Measurements from ENCODE around the gene PRTG.

Gene PRTG

GRCh38 chr15:55587321-55588069 lies 155.5 kb downstream of the PRTG start:
- H3K9me3 ChIP-seq (ENCODE audit: low read length), result no peaks in the 10 kb centered on the region
- H3K4me1 ChIP-seq (ENCODE audit: insufficient read depth, low read length), result peaks cover 14% of the 10 kb centered on the region
- H3K4me3 ChIP-seq (ENCODE audit: low read depth in 1 of 2, low read length in 2 of 2), result peak overlapping the region; percentile 56 to 60
- peak overlapping the region; percentile 60 for H3K27ac ChIP-seq (ENCODE audit: low read depth, low read length)
- no peaks in the 10 kb centered on the region for H3K27me3 ChIP-seq (ENCODE audit: control insufficient read depth in 1 of 2, insufficient read depth in 2 of 2, low read length in 2 of 2)
- H3K36me3 ChIP-seq (ENCODE audit: insufficient read depth, low read length), result no peaks in the 10 kb centered on the region
- no peak overlapping the region for H3K9ac ChIP-seq (ENCODE audit: low read length)

GRCh38 chr15:55586808-55587207 lies 156.1 kb downstream of the PRTG start:
- Histone ChIP-seq H3K27ac (ENCODE audit: low read depth, low read length) (no peak overlapping the region), H3K4me1 (ENCODE audit: insufficient read depth, low read length) (peaks cover 14% of the 10 kb centered on the region), H3K4me3 (ENCODE audit: low read depth in 1 of 2, low read length in 2 of 2) (peak overlapping the region; percentile 56 to 60), H3K9me3 (ENCODE audit: low read length) (no peaks in the 10 kb centered on the region), H3K36me3 (ENCODE audit: insufficient read depth, low read length) (no peaks in the 10 kb centered on the region), H3K9ac (ENCODE audit: low read length) (peak overlapping the region; percentile 12), H3K27me3 (ENCODE audit: control insufficient read depth in 1 of 2, insufficient read depth in 2 of 2, low read length in 2 of 2) (no peaks in the 10 kb centered on the region)

- Histone ChIP-seq H3K4me1 (ENCODE audit: insufficient read depth, low read length) (no peaks in the 10 kb centered on the region), H3K4me3 (ENCODE audit: low read depth in 1 of 2, low read length in 2 of 2) (no peak overlapping the region), H3K9ac (ENCODE audit: low read length) (no peak overlapping the region), H3K36me3 (ENCODE audit: insufficient read depth, low read length) (no peaks in the 10 kb centered on the region), H3K27ac (ENCODE audit: low read depth, low read length) (no peak overlapping the region), H3K9me3 (ENCODE audit: low read length) (no peaks in the 10 kb centered on the region), H3K27me3 (ENCODE audit: control insufficient read depth in 1 of 2, insufficient read depth in 2 of 2, low read length in 2 of 2) (no peaks in the 10 kb centered on the region)
Observed at GRCh38 chr15:55576943-55577342, 166.0 kb downstream of the PRTG start.

- H3K27me3 ChIP-seq (ENCODE audit: control insufficient read depth in 1 of 2, insufficient read depth in 2 of 2, low read length in 2 of 2), result no peaks in the 10 kb centered on the region
- no peaks in the 10 kb centered on the region for H3K36me3 ChIP-seq (ENCODE audit: insufficient read depth, low read length)
- no peak overlapping the region for H3K27ac ChIP-seq (ENCODE audit: low read depth, low read length)
- H3K4me3 ChIP-seq (ENCODE audit: low read depth in 1 of 2, low read length in 2 of 2), result no peak overlapping the region
- no peaks in the 10 kb centered on the region for H3K4me1 ChIP-seq (ENCODE audit: insufficient read depth, low read length)
- H3K9me3 ChIP-seq (ENCODE audit: low read length), result no peaks in the 10 kb centered on the region
- no peak overlapping the region for H3K9ac ChIP-seq (ENCODE audit: low read length)
Observed at GRCh38 chr15:55574096-55574495, 168.9 kb downstream of the PRTG start.

GRCh38 chr15:55573224-55573623 lies 169.7 kb downstream of the PRTG start:
- Histone ChIP-seq H3K4me3 (ENCODE audit: low read depth in 1 of 2, low read length in 2 of 2) (no peak overlapping the region), H3K27me3 (ENCODE audit: control insufficient read depth in 1 of 2, insufficient read depth in 2 of 2, low read length in 2 of 2) (no peaks in the 10 kb centered on the region), H3K4me1 (ENCODE audit: insufficient read depth, low read length) (no peaks in the 10 kb centered on the region), H3K36me3 (ENCODE audit: insufficient read depth, low read length) (no peaks in the 10 kb centered on the region), H3K9me3 (ENCODE audit: low read length) (no peaks in the 10 kb centered on the region), H3K27ac (ENCODE audit: low read depth, low read length) (no peak overlapping the region), H3K9ac (ENCODE audit: low read length) (no peak overlapping the region)

GRCh38 chr15:55564347-55565145 lies 178.4 kb downstream of the PRTG start:
- no peak overlapping the region for H3K9ac ChIP-seq (ENCODE audit: low read length)
- H3K9me3 ChIP-seq (ENCODE audit: low read length), result no peaks in the 10 kb centered on the region
- no peaks in the 10 kb centered on the region for H3K4me1 ChIP-seq (ENCODE audit: insufficient read depth, low read length)
- no peak overlapping the region for H3K4me3 ChIP-seq (ENCODE audit: low read depth in 1 of 2, low read length in 2 of 2)
- H3K27ac ChIP-seq (ENCODE audit: low read depth, low read length), result no peak overlapping the region
- no peaks in the 10 kb centered on the region for H3K36me3 ChIP-seq (ENCODE audit: insufficient read depth, low read length)
- H3K27me3 ChIP-seq (ENCODE audit: control insufficient read depth in 1 of 2, insufficient read depth in 2 of 2, low read length in 2 of 2), result no peaks in the 10 kb centered on the region

GRCh38 chr15:55562601-55563000 lies 180.4 kb downstream of the PRTG start:
- no peaks in the 10 kb centered on the region for H3K27me3 ChIP-seq (ENCODE audit: control insufficient read depth in 1 of 2, insufficient read depth in 2 of 2, low read length in 2 of 2)
- no peaks in the 10 kb centered on the region for H3K36me3 ChIP-seq (ENCODE audit: insufficient read depth, low read length)
- H3K9me3 ChIP-seq (ENCODE audit: low read length), result no peaks in the 10 kb centered on the region
- no peaks in the 10 kb centered on the region for H3K4me1 ChIP-seq (ENCODE audit: insufficient read depth, low read length)
- no peak overlapping the region for H3K4me3 ChIP-seq (ENCODE audit: low read depth in 1 of 2, low read length in 2 of 2)
- H3K27ac ChIP-seq (ENCODE audit: low read depth, low read length), result no peak overlapping the region
- no peak overlapping the region for H3K9ac ChIP-seq (ENCODE audit: low read length)
